HG03045 (cell line): ENCODE measurements around the gene TP53I11.

ENCODE experiments used
- ATAC-seq: cut with Tn5 transposase; IDR thresholded peaks from one replicate; pipeline ENCODE4 v1.9.1; 2021; ENCODE audit warnings: mild to moderate bottlenecking, moderate library complexity; ENCODE audit not compliant: unreplicated experiment

The TP53I11 gene

GRCh38 chr11:44889266-44889665 is 61.4 kb downstream of the TP53I11 start:
- ATAC-seq = no peak

- ATAC-seq = no peak
Measured at GRCh38 chr11:44887636-44888035, 63.0 kb downstream of the TP53I11 start.

GRCh38 chr11:44886790-44887140 is 63.9 kb downstream of the TP53I11 start:
- no peak for ATAC-seq

- no peak for ATAC-seq
Measured at GRCh38 chr11:44885919-44886789, 64.5 kb downstream of the TP53I11 start.

- ATAC-seq = no peak
Measured at GRCh38 chr11:44885065-44885810, 65.4 kb downstream of the TP53I11 start.

GRCh38 chr11:44884056-44884455 is 66.6 kb downstream of the TP53I11 start:
- no peak for ATAC-seq

- ATAC-seq = no peak
Measured at GRCh38 chr11:44883277-44883676, 67.4 kb downstream of the TP53I11 start.
